ENCODE measurements around the gene QRICH1. TPM values are rescaled to one million over a fixed set of nuclear protein-coding genes. Genes with fewer than 3 reads are reported as not detected.
A peak's percentile ranks its signal among the peaks of the same experiment; 100 is the strongest.

The QRICH1 gene
- total and polyA plus RNA-seq, 2 of the 13 experiments (the other 11 are each of a cell fraction or from before 2014, with no cell fraction given): 52.6 to 102 TPM

GRCh38 chr3:49017971-49018706 lies 75.7 kb downstream of the QRICH1 start, which contains the start of gene DALRD3 (continued):
- TF ChIP-seq GMEB2 (CRISPR knock-in tag; IDR thresholded peaks at IDR 0.05; ENCODE audit: low read depth) (0 out of 2 replicates have a peak, but pooled peaks have one; percentile 24), NCOA2 (CRISPR knock-in tag; IDR thresholded peaks at IDR 0.05) (no peak), AGO1 (IDR thresholded peaks at IDR 0.05; ENCODE audit: low read depth, low read length, poor library complexity, severe bottlenecking) (peak; percentile 98), ZFX (CRISPR knock-in tag; IDR thresholded peaks at IDR 0.05; ENCODE audit: low read depth) (peak; percentile 82), E2F2 (CRISPR knock-in tag; IDR thresholded peaks at IDR 0.05; ENCODE audit: borderline replicate concordance) (no peak), ZNF446 (CRISPR knock-in tag; IDR thresholded peaks at IDR 0.05) (no peak), SNRNP70 (IDR thresholded peaks at IDR 0.05; ENCODE audit: low read depth, low read length) (no peak), BATF2 (CRISPR knock-in tag; IDR thresholded peaks at IDR 0.05) (no peak), CBFB (CRISPR knock-in tag; IDR thresholded peaks at IDR 0.05) (peak; percentile 44; the same call in 1 of the 2 replicates), ZNF432 (CRISPR knock-in tag; IDR thresholded peaks at IDR 0.05; ENCODE audit: borderline replicate concordance) (no peak), ZNF441 (CRISPR knock-in tag; IDR thresholded peaks at IDR 0.05; ENCODE audit: borderline replicate concordance) (peak; percentile 40; the same call in 1 of the 2 replicates), ZNF567 (CRISPR knock-in tag; IDR thresholded peaks at IDR 0.05; ENCODE audit: borderline replicate concordance) (no peak), PHF20 (CRISPR knock-in tag; IDR thresholded peaks at IDR 0.05) (peak; percentile 79), GATAD2A (CRISPR knock-in tag; IDR thresholded peaks at IDR 0.05) (no peak), RFXAP (CRISPR knock-in tag; IDR thresholded peaks at IDR 0.05; ENCODE audit: borderline replicate concordance) (0 out of 2 replicates have a peak, but pooled peaks have one; percentile 39), ZNF790 (CRISPR knock-in tag; IDR thresholded peaks at IDR 0.05; ENCODE audit: borderline replicate concordance) (no peak), CENPBD1 (CRISPR knock-in tag; IDR thresholded peaks at IDR 0.05; ENCODE audit: borderline replicate concordance, low read depth) (no peak; the same call in 1 of the 2 replicates), PREB (CRISPR knock-in tag; IDR thresholded peaks at IDR 0.05) (no peak), TFDP1 (CRISPR knock-in tag; IDR thresholded peaks at IDR 0.05; ENCODE audit: borderline replicate concordance) (peak; percentile 15; the same call in 1 of the 2 replicates), ZNF17 (CRISPR knock-in tag; IDR thresholded peaks at IDR 0.05) (no peak), PAX8 (CRISPR knock-in tag; IDR thresholded peaks at IDR 0.05; ENCODE audit: borderline replicate concordance) (peak; percentile 76; the same call in 1 of the 2 replicates)

Measured in HepG2 (cell line).